Choroid plexus epithelial cell (primary cell): ENCODE measurements around the gene CDH4.

Experiments used
- DNase-seq: peaks from one replicate; pipeline ENCODE4 v3.0.0-alpha.2; 2010; ENCODE audit warnings: low read depth
- H3K4me3 ChIP-seq: 2 replicates; pipeline ENCODE4 v1.5.1; 2011; ENCODE audit warnings: low read depth, mild to moderate bottlenecking, control low read depth, low read length, moderate library complexity
- CTCF ChIP-seq: conservative IDR thresholded peaks from 2 replicates; pipeline ENCODE4 v1.5.1; 2011; ENCODE audit warnings: low read depth, mild to moderate bottlenecking, control low read depth, inconsistent platforms, low read length, moderate library complexity

The CDH4 gene

DNA sequence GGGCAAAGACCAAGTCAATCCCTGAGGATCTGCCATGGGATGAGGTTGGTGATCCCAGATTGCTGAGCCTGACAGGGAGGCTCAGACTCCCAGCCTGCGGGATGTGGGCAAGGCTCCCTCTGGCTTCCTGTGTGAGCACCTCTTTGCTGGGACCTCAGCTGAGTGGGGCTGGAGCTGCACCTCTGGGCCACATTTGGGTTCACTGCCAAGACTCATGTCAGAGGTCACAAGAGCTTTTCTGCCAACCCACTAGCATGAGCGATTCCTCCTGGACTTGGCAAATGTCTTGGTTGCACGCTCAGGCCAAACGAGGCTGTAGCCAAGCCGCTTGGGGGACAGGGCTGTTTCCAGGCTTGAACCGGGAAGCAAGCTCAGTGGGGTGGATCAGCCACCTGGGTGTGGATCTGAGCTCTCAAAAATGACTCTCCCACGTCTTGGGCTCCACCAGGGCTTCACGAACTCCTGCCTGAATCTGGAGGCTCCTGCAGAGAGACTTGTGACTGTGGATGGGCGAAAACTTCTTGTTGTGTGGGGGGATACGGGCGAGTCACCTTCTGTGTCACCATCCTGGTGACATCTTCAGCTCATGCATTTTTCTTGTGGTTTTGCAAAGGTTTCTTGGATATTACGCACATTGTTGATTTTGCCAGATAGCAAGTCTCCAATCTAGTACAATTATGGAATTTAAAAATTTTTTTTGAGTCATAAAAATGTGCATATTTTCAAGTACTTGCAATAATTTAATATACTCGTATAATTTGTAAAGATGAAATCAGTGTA lies 359.5 kb downstream of the CDH4 start:
- DNase-seq: no peak
- no peak for TF ChIP-seq CTCF

DNA sequence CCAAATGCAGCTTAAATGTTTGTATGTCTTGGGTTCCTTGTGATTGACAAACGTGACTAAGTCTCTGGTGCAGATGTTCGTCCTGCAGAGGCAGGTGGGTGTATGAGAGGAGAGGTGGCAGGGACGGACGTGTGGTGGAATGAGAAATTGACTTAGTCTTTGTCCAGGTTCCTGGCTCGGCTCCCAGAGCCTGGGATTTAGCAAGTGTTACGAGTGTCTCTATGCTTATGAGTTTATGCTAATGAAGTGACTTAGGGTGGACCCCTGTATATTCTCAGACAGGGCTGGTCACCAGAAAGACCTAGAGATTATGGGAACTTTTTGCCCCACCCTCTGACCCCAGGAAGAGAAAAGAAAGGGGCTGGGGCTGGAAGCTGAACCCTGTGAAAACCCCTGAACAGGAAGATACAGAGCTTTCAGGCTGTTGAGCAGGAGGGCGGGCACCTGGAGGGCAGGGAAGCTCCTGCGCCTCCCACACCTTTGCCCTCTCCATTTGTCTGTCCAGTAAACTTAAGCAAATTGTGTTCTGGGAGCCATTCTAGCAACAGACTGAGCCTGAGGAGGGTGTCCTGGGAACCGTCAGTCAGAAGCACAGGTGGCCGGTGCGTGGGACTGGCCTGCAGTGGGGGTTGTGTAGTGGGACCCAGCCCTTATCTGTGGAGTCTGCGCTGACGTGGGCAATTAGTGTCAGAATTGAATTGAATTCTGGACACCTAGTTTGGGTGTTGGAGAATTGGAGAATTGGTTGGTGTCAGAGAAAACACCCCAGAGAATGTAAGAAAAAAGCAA lies 362.1 kb downstream of the CDH4 start:
- DNase-seq: no peak
- no peak overlapping the region for H3K4me3 ChIP-seq
- no peak for TF ChIP-seq CTCF

More for the DNA sequence above, 359.5 kb downstream of the CDH4 start:
- H3K4me3 ChIP-seq: no peak overlapping the region

GRCh38 chr20:61614706-61615100 lies 362.6 kb downstream of the CDH4 start:
- no peak for DNase-seq
- no peak overlapping the region for H3K4me3 ChIP-seq
- TF ChIP-seq CTCF: no peak

GRCh38 chr20:61615806-61616205 lies 363.7 kb downstream of the CDH4 start:
- no peak overlapping the region for H3K4me3 ChIP-seq
- no peak for DNase-seq
- no peak for TF ChIP-seq CTCF

- no peak for DNase-seq
- no peak overlapping the region for H3K4me3 ChIP-seq
- TF ChIP-seq CTCF: no peak
Measured at GRCh38 chr20:61619751-61620150, 367.7 kb downstream of the CDH4 start.

DNA sequence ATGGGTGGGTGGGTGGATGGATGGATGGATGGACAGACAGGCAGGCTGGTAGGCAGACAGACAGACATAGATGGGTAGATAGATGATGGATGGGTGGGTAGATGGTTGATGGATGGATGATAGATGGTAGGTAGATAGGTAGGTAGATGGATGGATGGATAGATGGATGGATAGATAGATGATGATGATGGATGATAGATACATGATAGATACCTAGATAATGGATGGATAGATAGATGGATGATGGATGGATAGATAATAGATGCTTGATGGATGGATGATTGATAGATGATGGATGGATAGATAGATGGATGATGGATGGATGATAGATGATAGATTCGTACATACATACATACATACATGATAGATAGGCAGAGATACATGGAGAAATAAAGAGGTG lies 368.1 kb downstream of the CDH4 start:
- H3K4me3 ChIP-seq: no peak overlapping the region
- no peak for DNase-seq
- no peak for TF ChIP-seq CTCF
